SK-N-MC (cell line): ENCODE measurements around the gene GGACT.

Source experiments
- EZH2 ChIP-seq: fragments of 200-600 bp; sonication (generic); IDR thresholded peaks from one replicate; pipeline ENCODE4 v1.6.1; 2017; ENCODE audit warnings: antibody characterized with exemption
- POLR2AphosphoS5 ChIP-seq: IDR thresholded peaks from 2 replicates; pipeline ENCODE4 v1.6.1; 2012; ENCODE audit warnings: mild to moderate bottlenecking, low read depth, low read length, borderline replicate concordance

DNA sequence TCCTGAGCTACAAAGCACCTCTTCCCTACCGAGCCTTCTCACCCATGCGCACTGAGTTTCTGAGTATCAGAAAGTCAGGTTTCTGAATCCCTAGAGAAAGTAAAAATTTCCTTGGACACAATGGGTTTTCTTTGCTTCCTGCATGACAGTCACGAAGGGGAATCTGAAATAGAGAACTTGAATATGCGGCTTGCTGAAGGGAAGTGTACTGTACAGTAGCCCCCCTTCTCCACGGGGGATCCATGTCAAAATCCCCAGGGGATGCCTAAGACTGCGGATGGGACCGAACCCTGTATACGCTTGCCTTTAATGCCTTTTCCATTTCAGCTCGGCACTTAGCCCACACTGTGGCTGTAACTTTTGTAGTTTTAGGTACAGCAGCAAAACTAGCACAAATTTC is 107.9 kb downstream of the GGACT start:
- TF ChIP-seq POLR2AphosphoS5 (no peak), EZH2 (no peak)
